Ovary (tissue), 9 donors: ENCODE measurements around the gene SNX32. TPM values are rescaled to one million over a fixed set of nuclear protein-coding genes. Genes with fewer than 3 reads are reported as not detected.
A peak's percentile ranks its signal among the peaks of the same experiment; 100 is the strongest.

ENCODE experiments used
- DNase-seq, 5 donors: peaks; one replicate each; pipeline ENCODE4 v3.0.0-alpha.2; 2019 to 2020
- H3K27ac ChIP-seq, 2 donors: fragments of 200-600 bp; one replicate each; pipeline versions ENCODE4 v1.5.1 to v1.8.0; 2019 to 2022
- H3K27me3 ChIP-seq: fragments of 200-600 bp; one replicate; pipeline ENCODE4 v1.8.0; 2022
- H3K36me3 ChIP-seq: fragments of 200-600 bp; sonication (generic); one replicate; pipeline ENCODE4 v1.5.1; 2019
- H3K4me1 ChIP-seq: one replicate; pipeline ENCODE4 v1.8.1; 2013; ENCODE audit warnings: mild to moderate bottlenecking, moderate library complexity; ENCODE audit not compliant: insufficient read depth
- H3K4me3 ChIP-seq: fragments of 200-600 bp; sonication (generic); one replicate; pipeline ENCODE4 v1.5.1; 2017
- H3K9me3 ChIP-seq, 2 donors: fragments of 200-600 bp in 1 of 2; sonication (generic) in 1 of 2; one replicate each; pipeline versions ENCODE4 v1.5.1 to v1.8.1; 2013 to 2019; ENCODE audit warnings: mild to moderate bottlenecking in 1 of 2, moderate library complexity in 1 of 2
- EP300 ChIP-seq: sonication (generic); formaldehyde crosslinking; IDR thresholded peaks from one replicate; pipeline ENCODE4 v1.6.1; 2017; ENCODE audit warnings: antibody characterized with exemption
- POLR2A ChIP-seq: fragments of 450-650 bp; IDR thresholded peaks from one replicate; pipeline ENCODE4 v1.6.1; 2017; ENCODE audit warnings: antibody characterized with exemption, mild to moderate bottlenecking, moderate library complexity
- WGBS, 3 donors: extraction: QIAGEN DNeasy Blood & Tissue Kit in 1 of 3; methylation state at CpG; one replicate each; pipeline versions ENCODE4 v1.1.5 to v1.1.7; 2013 to 2017; 5-methylcytosine and 5-hydroxymethylcytosine counted together
- intact Hi-C, 4 donors: fragments of 100-400 bp; cut with DNase I; formaldehyde crosslinking; loops; one replicate each; pipeline versions ENCODE4 v1.11.0 to v1.15.1; 2022 to 2023
- polyA plus RNA-seq, 2 donors: library from polyadenylated mRNA; stranded (reverse); fragments of 200-250 nt in 1 of 2; fragments of 350-450 nt in 1 of 2; fragmentation: Illumina TruSeq in 1 of 2; extraction: RNeasy Lipid Tissue Mini Kit (QIAGEN cat#74804) in 1 of 2; gene quantifications; one replicate each; pipeline ENCODE4 v1.2.3, GENCODE V29; 2013 to 2014
- total RNA-seq, 7 donors: library from RNA; depleted of rRNA in 2 of 7; stranded (reverse); fragments of >200 nt in 2 of 7; fragmentation: NEBNext Ultra II Directional in 3 of 7; extraction: Animal tissue kit (Norgen Biotek cat#: 25700) in 3 of 7; gene quantifications; one replicate each; pipeline versions ENCODE4 v1.1.0 to v1.2.4, GENCODE V29; 2016 to 2023
- TF ChIP-seq, protein P1 (sequence below), 3 donors: fragments of 450-650 bp in 2 of 3; fragments of 200-600 bp in 1 of 3; IDR thresholded peaks; one replicate each; pipeline versions ENCODE4 v1.5.1 to v1.8.0; 2016 to 2022; ENCODE audit warnings: antibody characterized with exemption in 3 of 3, mild to moderate bottlenecking in 1 of 3
- donor health status: DM: no; HTN: no; CAD: no; lungs with moderate emphysema.
- donor health status: DM: no; HTN: no; CAD: no.
- donor health status: Bipolar disorder and iron deficiency.
- donor health status: DM: yes; HTN: yes; CAD: no.
- donor health status: DM: no; HTN: no; CAD: no.
- donor health status: DM: yes; HTN: yes; CAD: no.

SNX32 gene
- total and polyA plus RNA-seq, 9 donors, result 0.40 to 3.0 (median 1.3) TPM; not detected in 1

DNA sequence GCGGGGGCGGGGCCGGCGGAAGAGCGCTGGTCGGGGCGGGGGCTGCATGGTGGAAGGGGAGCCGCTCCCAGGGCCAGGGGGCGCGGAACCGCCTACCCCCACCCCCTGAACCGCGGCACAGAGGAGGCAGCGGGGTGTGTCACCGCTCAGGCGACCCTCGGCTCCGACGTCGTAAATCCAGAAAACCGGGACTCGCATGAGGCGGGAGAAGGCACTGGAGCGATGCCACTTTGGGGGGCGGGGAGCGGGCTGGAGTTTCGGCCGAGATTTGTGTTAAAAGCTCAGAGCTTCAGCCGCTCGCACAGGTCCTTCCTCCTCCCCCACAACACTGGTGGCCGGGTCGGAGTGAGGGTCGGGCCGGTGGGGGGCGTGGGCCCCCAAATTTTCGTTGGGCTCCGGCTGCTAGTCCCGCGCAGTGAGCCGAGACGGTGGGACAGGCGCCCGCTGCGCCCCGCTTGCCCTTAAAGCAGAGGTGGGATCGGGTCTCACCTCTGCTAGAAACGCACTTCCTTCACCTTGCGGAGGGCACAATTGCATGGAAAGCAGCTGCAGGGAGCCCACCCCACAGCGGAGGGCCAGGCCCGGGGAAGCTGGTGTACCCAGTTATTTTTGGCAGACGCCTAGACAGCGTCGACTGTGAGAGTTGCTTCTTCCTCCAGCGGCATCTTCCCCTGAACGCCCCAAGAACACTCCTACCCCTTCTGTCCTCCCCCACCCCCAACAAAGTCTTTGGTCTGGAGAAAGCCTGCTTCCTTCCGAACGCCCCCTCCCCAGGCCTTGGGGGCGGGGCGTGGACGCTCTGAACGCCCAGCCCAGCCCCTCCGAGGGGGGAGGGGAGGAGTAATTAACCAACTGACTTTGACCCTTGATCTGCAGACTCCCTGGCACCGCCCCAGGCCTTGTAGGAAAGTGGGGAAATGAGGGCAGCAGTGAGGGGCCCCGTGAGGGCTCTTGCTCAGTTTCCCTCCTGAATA is 45.8 kb upstream of the SNX32 start:
- TF ChIP-seq POLR2A, result no peak
- Histone ChIP-seq H3K27ac (no peak overlapping the region), H3K27me3 (peaks cover 3% of the 10 kb centered on the region), H3K4me3 (peak overlapping the region; percentile 22), H3K36me3 (no peaks in the 10 kb centered on the region), H3K4me1 (peaks cover 2% of the 10 kb centered on the region), H3K9me3 (no peaks in the 10 kb centered on the region)
- 2 to 3% (median 2%) methylated on average over 49 to 64 of the region's 64 CpGs for WGBS, 3 donors
- DNase-seq, result no peak
- intact Hi-C loops, result no loop called here

DNA sequence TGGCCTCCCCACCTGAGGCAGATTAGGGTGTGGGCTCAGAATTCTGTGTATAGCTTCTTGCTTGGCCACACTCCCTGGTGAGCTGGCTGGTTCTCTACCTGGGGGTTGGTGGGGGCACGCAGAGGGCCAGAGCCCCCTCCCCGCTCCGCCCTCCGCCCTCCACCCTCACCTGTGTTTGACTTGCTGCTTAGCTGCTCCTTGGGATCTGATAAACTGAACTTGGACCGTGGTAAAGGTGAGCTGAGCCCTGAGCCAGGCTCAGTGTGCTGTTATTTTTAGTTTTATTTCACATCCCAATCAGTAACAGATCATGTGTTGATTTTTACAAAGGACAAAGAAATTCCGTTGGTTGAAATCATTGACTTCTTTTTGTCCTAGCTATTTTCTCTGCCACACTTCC is 44.9 kb upstream of the SNX32 start:
- WGBS, 3 donors, result 75 to 84% (median 81%) methylated on average over 6 of the region's 6 CpGs
- no peak for DNase-seq
- TF ChIP-seq, protein P1, sequence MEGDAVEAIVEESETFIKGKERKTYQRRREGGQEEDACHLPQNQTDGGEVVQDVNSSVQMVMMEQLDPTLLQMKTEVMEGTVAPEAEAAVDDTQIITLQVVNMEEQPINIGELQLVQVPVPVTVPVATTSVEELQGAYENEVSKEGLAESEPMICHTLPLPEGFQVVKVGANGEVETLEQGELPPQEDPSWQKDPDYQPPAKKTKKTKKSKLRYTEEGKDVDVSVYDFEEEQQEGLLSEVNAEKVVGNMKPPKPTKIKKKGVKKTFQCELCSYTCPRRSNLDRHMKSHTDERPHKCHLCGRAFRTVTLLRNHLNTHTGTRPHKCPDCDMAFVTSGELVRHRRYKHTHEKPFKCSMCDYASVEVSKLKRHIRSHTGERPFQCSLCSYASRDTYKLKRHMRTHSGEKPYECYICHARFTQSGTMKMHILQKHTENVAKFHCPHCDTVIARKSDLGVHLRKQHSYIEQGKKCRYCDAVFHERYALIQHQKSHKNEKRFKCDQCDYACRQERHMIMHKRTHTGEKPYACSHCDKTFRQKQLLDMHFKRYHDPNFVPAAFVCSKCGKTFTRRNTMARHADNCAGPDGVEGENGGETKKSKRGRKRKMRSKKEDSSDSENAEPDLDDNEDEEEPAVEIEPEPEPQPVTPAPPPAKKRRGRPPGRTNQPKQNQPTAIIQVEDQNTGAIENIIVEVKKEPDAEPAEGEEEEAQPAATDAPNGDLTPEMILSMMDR (IDR thresholded peaks at IDR 0.05), result no peak
- no peak for TF ChIP-seq POLR2A
- no peak for TF ChIP-seq EP300
- Histone ChIP-seq H3K9me3 (no peaks in the 10 kb centered on the region), H3K27me3 (peaks cover 3% of the 10 kb centered on the region), H3K36me3 (no peaks in the 10 kb centered on the region), H3K4me3 (no peak overlapping the region), H3K4me1 (peaks cover 2% of the 10 kb centered on the region), H3K27ac (no peak overlapping the region)
- intact Hi-C loops, result no loop called here

DNA sequence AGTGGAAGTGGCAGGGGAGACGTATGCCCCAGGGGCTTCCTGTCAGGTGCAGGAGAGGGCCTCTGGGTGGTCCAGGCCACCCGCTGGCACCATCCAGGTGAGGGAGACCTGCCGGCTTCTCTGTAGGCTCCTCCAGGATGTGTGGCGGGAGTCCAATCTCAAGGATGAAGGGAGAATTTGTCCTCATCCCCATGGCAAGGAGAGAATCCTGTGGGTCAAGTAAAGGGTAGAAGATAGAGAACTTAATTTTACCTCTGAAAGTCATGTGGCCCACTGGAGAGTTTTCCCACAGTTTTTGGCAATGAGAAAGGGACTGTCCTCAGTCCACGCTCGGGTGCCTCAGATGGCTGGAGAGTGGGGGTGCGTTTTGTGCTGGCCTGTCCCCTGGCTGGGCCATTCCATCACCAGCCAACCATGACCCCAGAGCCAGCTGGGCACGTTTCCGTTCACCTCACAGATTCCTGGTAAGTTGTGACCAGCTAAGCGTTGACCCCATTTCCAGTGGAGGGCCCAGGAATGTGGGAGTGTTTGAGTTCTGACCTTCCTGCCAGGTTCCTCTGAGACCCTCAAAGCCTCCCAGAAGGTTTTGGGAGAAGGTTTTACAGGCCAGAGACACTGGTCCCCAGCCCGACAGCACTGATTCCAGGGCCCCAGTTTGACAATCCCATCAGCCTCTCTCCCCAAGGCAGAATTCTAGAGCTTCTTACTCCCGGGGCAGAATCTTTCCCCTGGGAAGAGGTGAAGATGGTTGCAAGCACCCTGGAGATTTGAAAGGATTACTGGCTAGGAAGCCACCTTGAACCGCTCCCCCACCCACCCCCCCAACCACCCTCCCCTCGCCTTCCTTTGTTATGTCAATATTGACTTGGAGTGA is 44.3 kb upstream of the SNX32 start:
- H3K27ac ChIP-seq, result no peak overlapping the region
- peaks cover 3% of the 10 kb centered on the region for H3K27me3 ChIP-seq
- H3K4me3 ChIP-seq, result no peak overlapping the region
- no peaks in the 10 kb centered on the region for H3K9me3 ChIP-seq
- intact Hi-C loops, result no loop called here
- H3K36me3 ChIP-seq, result no peaks in the 10 kb centered on the region
- 84 to 85% (median 84%) methylated on average over 14 of the region's 14 CpGs for WGBS, 3 donors
- H3K4me1 ChIP-seq, result peaks cover 2% of the 10 kb centered on the region
- DNase-seq, result no peak
- TF ChIP-seq EP300 (no peak), POLR2A (no peak)
- TF ChIP-seq, protein P1 (IDR thresholded peaks at IDR 0.05), result no peak

DNA sequence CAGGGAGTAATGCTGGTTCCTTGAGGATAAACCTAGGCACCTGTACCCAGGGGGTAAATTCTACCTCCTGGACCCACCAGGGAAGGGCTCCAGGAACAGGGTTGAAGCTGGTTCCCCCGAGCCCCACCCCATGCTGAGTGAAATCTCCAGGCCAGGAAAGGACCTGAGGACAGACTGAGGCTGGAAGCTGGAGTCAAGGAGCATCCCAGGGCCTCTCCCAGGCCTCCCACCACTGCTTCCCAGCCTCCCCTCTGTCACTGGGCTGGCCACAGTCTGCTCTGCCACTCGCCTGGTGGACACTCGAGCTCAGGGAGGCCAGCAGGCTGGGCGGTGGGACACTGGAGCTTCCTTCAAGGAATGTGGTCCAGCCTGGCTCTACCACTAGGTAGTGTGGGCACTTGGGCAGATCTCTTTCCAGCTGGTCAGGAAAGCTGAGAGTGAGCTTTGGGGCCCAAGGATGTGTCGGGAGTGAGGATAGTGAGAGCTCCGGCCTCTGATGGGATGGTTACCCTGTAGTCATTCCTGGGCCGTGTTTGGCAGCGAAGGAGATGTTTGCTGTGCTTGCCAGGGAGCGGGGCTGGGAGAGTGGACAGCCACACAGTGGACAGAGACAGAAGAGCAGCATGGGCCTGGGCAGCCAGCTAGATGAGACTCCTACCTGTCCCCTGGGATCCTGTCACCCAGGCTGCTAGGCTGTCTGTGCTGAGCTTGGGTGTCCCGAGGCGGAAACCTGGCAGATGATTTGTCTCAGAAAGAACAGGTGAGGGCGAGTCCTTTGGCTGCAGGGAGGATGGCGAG is 43.5 kb upstream of the SNX32 start:
- H3K27ac ChIP-seq, result no peak overlapping the region
- no peak for DNase-seq
- no peaks in the 10 kb centered on the region for H3K36me3 ChIP-seq
- H3K27me3 ChIP-seq, result peaks cover 3% of the 10 kb centered on the region
- H3K4me3 ChIP-seq, result no peak overlapping the region
- intact Hi-C loops, result no loop called here
- H3K9me3 ChIP-seq, result no peaks in the 10 kb centered on the region
- WGBS, 3 donors, result 83 to 87% (median 87%) methylated on average over 13 of the region's 13 CpGs
- peaks cover 2% of the 10 kb centered on the region for H3K4me1 ChIP-seq
- TF ChIP-seq, protein P1 (IDR thresholded peaks at IDR 0.05), result no peak
- TF ChIP-seq POLR2A, result no peak
- TF ChIP-seq EP300, result no peak
